ENCODE results near the gene LRRD1.

Gene LRRD1

DNA sequence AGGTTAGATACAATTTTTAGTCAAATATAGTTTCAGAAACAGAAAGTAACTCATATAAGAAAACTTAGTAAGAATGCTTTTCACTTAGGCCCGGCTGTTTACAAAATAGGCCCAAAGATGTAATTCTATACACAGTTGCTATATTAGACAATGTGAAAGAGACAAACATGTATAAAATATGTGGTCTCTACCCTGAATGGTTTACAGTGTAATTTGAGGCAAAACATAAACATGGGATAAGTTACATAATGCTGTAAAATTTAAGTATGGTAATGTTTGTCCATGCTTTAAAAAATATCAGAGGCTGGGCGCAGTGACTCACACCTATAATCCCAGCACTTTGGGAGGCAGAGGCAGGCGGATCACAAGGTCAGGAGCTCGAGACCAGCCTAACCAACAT is 48.0 kb upstream of the LRRD1 start:
- TF ChIP-seq, protein P1, sequence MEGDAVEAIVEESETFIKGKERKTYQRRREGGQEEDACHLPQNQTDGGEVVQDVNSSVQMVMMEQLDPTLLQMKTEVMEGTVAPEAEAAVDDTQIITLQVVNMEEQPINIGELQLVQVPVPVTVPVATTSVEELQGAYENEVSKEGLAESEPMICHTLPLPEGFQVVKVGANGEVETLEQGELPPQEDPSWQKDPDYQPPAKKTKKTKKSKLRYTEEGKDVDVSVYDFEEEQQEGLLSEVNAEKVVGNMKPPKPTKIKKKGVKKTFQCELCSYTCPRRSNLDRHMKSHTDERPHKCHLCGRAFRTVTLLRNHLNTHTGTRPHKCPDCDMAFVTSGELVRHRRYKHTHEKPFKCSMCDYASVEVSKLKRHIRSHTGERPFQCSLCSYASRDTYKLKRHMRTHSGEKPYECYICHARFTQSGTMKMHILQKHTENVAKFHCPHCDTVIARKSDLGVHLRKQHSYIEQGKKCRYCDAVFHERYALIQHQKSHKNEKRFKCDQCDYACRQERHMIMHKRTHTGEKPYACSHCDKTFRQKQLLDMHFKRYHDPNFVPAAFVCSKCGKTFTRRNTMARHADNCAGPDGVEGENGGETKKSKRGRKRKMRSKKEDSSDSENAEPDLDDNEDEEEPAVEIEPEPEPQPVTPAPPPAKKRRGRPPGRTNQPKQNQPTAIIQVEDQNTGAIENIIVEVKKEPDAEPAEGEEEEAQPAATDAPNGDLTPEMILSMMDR (IDR thresholded peaks at IDR 0.05; ENCODE audit: borderline replicate concordance, extremely low read depth, low read length, poor library complexity, severe bottlenecking), result no peak
- TF ChIP-seq EZH2 (IDR thresholded peaks at IDR 0.05; ENCODE audit: borderline replicate concordance, low read depth, low read length, severe bottlenecking), result no peak
- H3K4me2 ChIP-seq (ENCODE audit: insufficient read depth, low read length), result no peak overlapping the region
- ATAC-seq (ENCODE audit: insufficient read depth, low read depth), result no peak
- no peak overlapping the region for H3K27ac ChIP-seq (ENCODE audit: low read length)
- H3K27me3 ChIP-seq (ENCODE audit: insufficient read depth, low read length, poor library complexity), result no peaks in the 10 kb centered on the region
- H3K4me1 ChIP-seq (ENCODE audit: insufficient read depth, low read length), result no peaks in the 10 kb centered on the region
- no peaks in the 10 kb centered on the region for H4K20me1 ChIP-seq (ENCODE audit: insufficient read depth, low read length)
- peaks cover 82% of the 10 kb centered on the region for H3K36me3 ChIP-seq (ENCODE audit: insufficient read depth, low read length)
- H3K9me3 ChIP-seq (ENCODE audit: insufficient read depth, low read length, severe bottlenecking), result no peaks in the 10 kb centered on the region
- DNase-seq, result no peak
- no peak overlapping the region for H3K9ac ChIP-seq (ENCODE audit: low read depth, low read length)
- H3K79me2 ChIP-seq (ENCODE audit: insufficient read depth, low read length), result no peaks in the 10 kb centered on the region
- no peak overlapping the region for H2AFZ ChIP-seq (ENCODE audit: low read depth, low read length)
- H3K4me3 ChIP-seq (ENCODE audit: low read depth in 1 of 2, low read length in 2 of 2), result no peak overlapping the region

DNA sequence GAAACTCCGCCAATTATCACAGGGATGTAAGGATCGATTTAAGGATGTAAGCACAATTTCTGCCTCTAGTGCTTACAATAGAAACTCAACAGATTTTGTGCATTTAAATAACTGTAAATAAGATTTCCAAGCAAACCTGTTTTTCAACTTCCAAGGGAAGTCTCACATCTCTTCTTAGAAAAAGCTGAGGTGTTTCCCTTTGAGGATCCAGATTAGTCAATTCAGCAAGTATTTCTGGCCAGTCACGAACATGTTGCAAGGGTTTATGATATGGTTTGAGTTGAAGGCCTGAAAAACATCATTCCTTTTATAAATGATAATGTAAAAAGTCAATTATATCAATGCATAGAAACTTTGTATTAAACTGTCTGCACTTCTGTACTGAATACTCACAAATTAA is 42.8 kb upstream of the LRRD1 start:
- no peak for ATAC-seq (ENCODE audit: insufficient read depth, low read depth)
- H3K4me2 ChIP-seq (ENCODE audit: insufficient read depth, low read length), result no peak overlapping the region
- H3K79me2 ChIP-seq (ENCODE audit: insufficient read depth, low read length), result no peaks in the 10 kb centered on the region
- H3K36me3 ChIP-seq (ENCODE audit: insufficient read depth, low read length), result peaks cover 92% of the 10 kb centered on the region
- no peak for TF ChIP-seq EZH2 (IDR thresholded peaks at IDR 0.05; ENCODE audit: borderline replicate concordance, low read depth, low read length, severe bottlenecking)
- TF ChIP-seq, protein P1 (IDR thresholded peaks at IDR 0.05; ENCODE audit: borderline replicate concordance, extremely low read depth, low read length, poor library complexity, severe bottlenecking), result no peak
- H3K4me3 ChIP-seq (ENCODE audit: low read depth in 1 of 2, low read length in 2 of 2), result no peak overlapping the region
- H4K20me1 ChIP-seq (ENCODE audit: insufficient read depth, low read length), result no peaks in the 10 kb centered on the region
- no peak overlapping the region for H2AFZ ChIP-seq (ENCODE audit: low read depth, low read length)
- H3K4me1 ChIP-seq (ENCODE audit: insufficient read depth, low read length), result no peaks in the 10 kb centered on the region
- H3K9me3 ChIP-seq (ENCODE audit: insufficient read depth, low read length, severe bottlenecking), result no peaks in the 10 kb centered on the region
- H3K27me3 ChIP-seq (ENCODE audit: insufficient read depth, low read length, poor library complexity), result no peaks in the 10 kb centered on the region
- H3K27ac ChIP-seq (ENCODE audit: low read length), result no peak overlapping the region
- DNase-seq, result no peak
- H3K9ac ChIP-seq (ENCODE audit: low read depth, low read length), result no peak overlapping the region

DNA sequence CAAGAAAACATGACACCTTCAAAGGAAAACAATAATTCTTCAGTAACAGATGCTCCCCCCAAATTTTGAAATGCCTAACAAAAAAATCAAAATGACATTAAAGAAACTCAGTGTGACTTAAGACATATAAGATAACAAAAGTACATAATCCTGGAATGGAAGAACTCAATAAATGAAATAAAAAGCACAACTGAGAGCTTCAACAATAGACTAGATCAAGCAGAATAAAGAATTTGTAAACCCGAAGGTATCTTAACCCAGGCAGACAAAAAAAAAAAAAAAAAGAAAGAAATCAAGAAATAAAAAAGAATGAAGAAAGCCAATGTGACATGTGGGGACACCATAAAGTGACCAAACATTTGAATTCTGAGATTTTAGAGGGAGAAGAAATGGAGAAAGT is 27.7 kb upstream of the LRRD1 start:
- peaks cover 13% of the 10 kb centered on the region for H3K9me3 ChIP-seq (ENCODE audit: insufficient read depth, low read length, severe bottlenecking)
- peaks cover 91% of the 10 kb centered on the region for H3K36me3 ChIP-seq (ENCODE audit: insufficient read depth, low read length)
- no peaks in the 10 kb centered on the region for H3K4me1 ChIP-seq (ENCODE audit: insufficient read depth, low read length)
- no peak overlapping the region for H2AFZ ChIP-seq (ENCODE audit: low read depth, low read length)
- ATAC-seq (ENCODE audit: insufficient read depth, low read depth), result no peak
- H3K27ac ChIP-seq (ENCODE audit: low read length), result no peak overlapping the region
- H3K4me2 ChIP-seq (ENCODE audit: insufficient read depth, low read length), result no peak overlapping the region
- TF ChIP-seq EZH2 (IDR thresholded peaks at IDR 0.05; ENCODE audit: borderline replicate concordance, low read depth, low read length, severe bottlenecking), result no peak
- TF ChIP-seq, protein P1 (IDR thresholded peaks at IDR 0.05; ENCODE audit: borderline replicate concordance, extremely low read depth, low read length, poor library complexity, severe bottlenecking), result no peak
- H3K4me3 ChIP-seq (ENCODE audit: low read depth in 1 of 2, low read length in 2 of 2), result no peak overlapping the region
- no peak overlapping the region for H3K9ac ChIP-seq (ENCODE audit: low read depth, low read length)
- H4K20me1 ChIP-seq (ENCODE audit: insufficient read depth, low read length), result peaks cover 3% of the 10 kb centered on the region; the same call in 1 of the 2 replicates
- H3K27me3 ChIP-seq (ENCODE audit: insufficient read depth, low read length, poor library complexity), result no peaks in the 10 kb centered on the region
- H3K79me2 ChIP-seq (ENCODE audit: insufficient read depth, low read length), result peaks cover 5% of the 10 kb centered on the region; the same call in 1 of the 2 replicates
- DNase-seq, result no peak

DNA sequence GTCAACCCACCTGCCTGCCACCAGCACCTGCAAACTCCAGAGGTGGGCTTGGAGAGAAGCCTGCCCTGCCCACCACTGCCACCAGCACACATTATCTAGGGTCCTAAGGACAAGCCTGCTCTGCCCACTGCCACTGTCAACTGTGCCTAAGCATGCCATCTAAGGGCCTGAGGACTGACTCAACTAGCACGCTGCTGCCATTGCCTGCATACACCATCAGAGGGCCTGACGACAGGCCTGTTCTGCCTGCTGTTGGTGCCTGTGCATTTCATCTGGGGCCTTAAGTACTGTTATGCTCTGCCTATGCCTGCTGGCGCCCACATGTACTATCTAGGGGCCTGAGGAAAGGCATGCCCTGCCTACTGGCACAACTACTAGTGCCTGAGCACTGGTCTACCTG is 27.0 kb upstream of the LRRD1 start:
- DNase-seq, result no peak

More for the DNA sequence above, 27.0 kb upstream of the LRRD1 start:
- peaks cover 3% of the 10 kb centered on the region; the same call in 1 of the 2 replicates for H4K20me1 ChIP-seq (ENCODE audit: insufficient read depth, low read length)
- H3K9me3 ChIP-seq (ENCODE audit: insufficient read depth, low read length, severe bottlenecking), result peaks cover 13% of the 10 kb centered on the region
- H3K9ac ChIP-seq (ENCODE audit: low read depth, low read length), result no peak overlapping the region
- ATAC-seq (ENCODE audit: insufficient read depth, low read depth), result no peak
- peaks cover 5% of the 10 kb centered on the region; the same call in 1 of the 2 replicates for H3K79me2 ChIP-seq (ENCODE audit: insufficient read depth, low read length)
- H2AFZ ChIP-seq (ENCODE audit: low read depth, low read length), result no peak overlapping the region
- TF ChIP-seq EZH2 (IDR thresholded peaks at IDR 0.05; ENCODE audit: borderline replicate concordance, low read depth, low read length, severe bottlenecking), result no peak
- TF ChIP-seq, protein P1 (IDR thresholded peaks at IDR 0.05; ENCODE audit: borderline replicate concordance, extremely low read depth, low read length, poor library complexity, severe bottlenecking), result no peak
- no peak overlapping the region for H3K27ac ChIP-seq (ENCODE audit: low read length)
- no peaks in the 10 kb centered on the region for H3K4me1 ChIP-seq (ENCODE audit: insufficient read depth, low read length)
- peaks cover 89% of the 10 kb centered on the region for H3K36me3 ChIP-seq (ENCODE audit: insufficient read depth, low read length)
- H3K4me2 ChIP-seq (ENCODE audit: insufficient read depth, low read length), result no peak overlapping the region
- H3K4me3 ChIP-seq (ENCODE audit: low read depth in 1 of 2, low read length in 2 of 2), result no peak overlapping the region
- H3K27me3 ChIP-seq (ENCODE audit: insufficient read depth, low read length, poor library complexity), result no peaks in the 10 kb centered on the region

Measured in DND-41 (cell line).